HepG2 (cell line): ENCODE results near the gene MFNG. TPM values are rescaled to one million over a fixed set of nuclear protein-coding genes. Genes with fewer than 3 reads are reported as not detected.

Experiments used
- ATF5 ChIP-seq: sonication (generic); formaldehyde crosslinking; IDR thresholded peaks from 2 replicates; pipeline ENCODE4 v1.4.0; 2020; ENCODE audit warnings: mild to moderate bottlenecking, low read depth, missing genetic modification reagents
- CREB1 ChIP-seq, 2 experiments: fragments of 450-650 bp in 1 of 2; IDR thresholded peaks; 2 replicates each; pipeline ENCODE4 v1.6.1; 2016 to 2017; ENCODE audit warnings: control low read depth in 1 of 2, mild to moderate bottlenecking in 1 of 2, missing compliant biosample characterization in 1 of 2, missing genetic modification characterization in 1 of 2
- DMAP1 ChIP-seq: IDR thresholded peaks from 2 replicates; pipeline ENCODE4 v1.6.1; 2016
- NFYC ChIP-seq: IDR thresholded peaks from 2 replicates; pipeline ENCODE4 v1.6.1; 2016; ENCODE audit warnings: missing genetic modification reagents, missing compliant biosample characterization
- SP4 ChIP-seq: sonication (generic); formaldehyde crosslinking; IDR thresholded peaks from 2 replicates; pipeline ENCODE4 v1.8.1; 2023; ENCODE audit warnings: mild to moderate bottlenecking, missing genetic modification reagents
- THAP11 ChIP-seq: IDR thresholded peaks from 2 replicates; pipeline ENCODE4 v1.6.1; 2016; ENCODE audit warnings: missing biosample characterization, missing genetic modification reagents
- THYN1 ChIP-seq: sonication (generic); formaldehyde crosslinking; IDR thresholded peaks from 2 replicates; pipeline ENCODE4 v1.8.1; 2023; ENCODE audit warnings: low read depth, mild to moderate bottlenecking, moderate library complexity, missing genetic modification reagents, borderline replicate concordance
- TOPORS ChIP-seq: sonication (generic); formaldehyde crosslinking; IDR thresholded peaks from 2 replicates; pipeline ENCODE4 v1.8.0; 2023; ENCODE audit warnings: mild to moderate bottlenecking, missing genetic modification reagents
- ZFP37 ChIP-seq: sonication (generic); formaldehyde crosslinking; IDR thresholded peaks from 2 replicates; pipeline ENCODE4 v1.4.0; 2020; ENCODE audit warnings: missing genetic modification reagents, borderline replicate concordance
- ZNF383 ChIP-seq: sonication (generic); formaldehyde crosslinking; IDR thresholded peaks from 2 replicates; pipeline ENCODE4 v1.4.0; 2020; ENCODE audit warnings: missing genetic modification reagents, mild to moderate bottlenecking, borderline replicate concordance
- ZNF619 ChIP-seq: sonication (generic); formaldehyde crosslinking; IDR thresholded peaks from 2 replicates; pipeline ENCODE4 v1.4.0; 2020; ENCODE audit warnings: mild to moderate bottlenecking, missing genetic modification reagents
- ZNF687 ChIP-seq: sonication (generic); formaldehyde crosslinking; IDR thresholded peaks from 2 replicates; pipeline ENCODE4 v1.5.1; 2020; ENCODE audit warnings: mild to moderate bottlenecking, missing genetic modification reagents, moderate library complexity
- ZNF704 ChIP-seq: sonication (generic); formaldehyde crosslinking; IDR thresholded peaks from 2 replicates; pipeline ENCODE4 v1.8.1; 2023; ENCODE audit warnings: mild to moderate bottlenecking, inconsistent platforms, moderate library complexity, missing genetic modification reagents, borderline replicate concordance
- ZNF792 ChIP-seq: IDR thresholded peaks from 2 replicates; pipeline ENCODE4 v1.6.1; 2016
- ZNF891 ChIP-seq: sonication (generic); formaldehyde crosslinking; IDR thresholded peaks from 2 replicates; pipeline ENCODE4 v1.5.0; 2020; ENCODE audit warnings: mild to moderate bottlenecking, missing genetic modification reagents
- ZSCAN12 ChIP-seq: sonication (generic); formaldehyde crosslinking; IDR thresholded peaks from 2 replicates; pipeline ENCODE4 v1.9.0; 2021; ENCODE audit warnings: mild to moderate bottlenecking, missing genetic modification reagents
- ZSCAN29 ChIP-seq: sonication (generic); formaldehyde crosslinking; conservative IDR thresholded peaks from 2 replicates; pipeline ENCODE4 v1.4.0; 2020; ENCODE audit warnings: mild to moderate bottlenecking, missing genetic modification reagents
- polyA plus RNA-seq, 8 experiments: library from polyadenylated mRNA; depleted of rRNA in 3 of 8; stranded (reverse) in 7 of 8; unstranded in 1 of 8; fragments of >200 nt; fragmentation: Illumina TruSeq in 4 of 8; extraction: Trizol in 4 of 8; gene quantifications; 2 replicates each; pipeline versions ENCODE4 v1.2.1 to v1.2.3, GENCODE V29; 2011 to 2016; ENCODE audit warnings: low read depth in 4 of 8, missing spikeins in 1 of 8, mixed read lengths in 1 of 8; ENCODE audit not compliant: insufficient read depth in 1 of 8
- total RNA-seq, 5 experiments: library from RNA; depleted of rRNA; stranded (reverse); fragments of >200 nt; fragmentation: Illumina TruSeq; extraction: Trizol; gene quantifications; 2 replicates each; pipeline ENCODE4 v1.2.3, GENCODE V29; 2016; ENCODE audit warnings: low read depth in 1 of 5
- TF ChIP-seq, protein P1 (sequence below): sonication (generic); formaldehyde crosslinking; IDR thresholded peaks from 2 replicates; pipeline ENCODE4 v1.8.1; 2023; ENCODE audit warnings: missing genetic modification reagents, mild to moderate bottlenecking, borderline replicate concordance
- TF ChIP-seq, protein P2 (sequence below): IDR thresholded peaks from 2 replicates; pipeline ENCODE4 v1.6.1; 2012; ENCODE audit warnings: low read length, improper control_type of control experiment

Gene MFNG
- total and polyA plus RNA-seq, 2 of the 13 experiments (the other 11 are each of a cell fraction or from before 2014, with no cell fraction given), result 1.0 to 11.7 TPM

GRCh38 chr22:37462983-37463382, 23.2 kb downstream of the MFNG start (continued):
- TF ChIP-seq ZNF704 (CRISPR knock-in tag) (no peak), ZSCAN29 (CRISPR knock-in tag) (no peak), CREB1 (IDR thresholded peaks at IDR 0.05) (no peak), CREB1 (CRISPR knock-in tag; IDR thresholded peaks at IDR 0.05) (no peak), DMAP1 (CRISPR knock-in tag) (no peak), THAP11 (CRISPR knock-in tag) (0 out of 2 replicates have a peak, but pooled peaks have one; percentile 19), ZSCAN12 (CRISPR knock-in tag) (no peak), ZNF619 (CRISPR knock-in tag) (no peak), THYN1 (no peak), ZNF383 (no peak), ATF5 (CRISPR knock-in tag) (no peak), SP4 (no peak), ZFP37 (CRISPR knock-in tag) (peak; percentile 72; the same call in 1 of the 2 replicates), ZNF891 (CRISPR knock-in tag) (no peak), ZNF792 (CRISPR knock-in tag) (no peak), ZNF687 (no peak), TOPORS (CRISPR knock-in tag) (no peak), NFYC (no peak)
- TF ChIP-seq, protein P1, sequence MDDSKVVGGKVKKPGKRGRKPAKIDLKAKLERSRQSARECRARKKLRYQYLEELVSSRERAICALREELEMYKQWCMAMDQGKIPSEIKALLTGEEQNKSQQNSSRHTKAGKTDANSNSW (CRISPR knock-in tag), result no peak
- TF ChIP-seq, protein P2, sequence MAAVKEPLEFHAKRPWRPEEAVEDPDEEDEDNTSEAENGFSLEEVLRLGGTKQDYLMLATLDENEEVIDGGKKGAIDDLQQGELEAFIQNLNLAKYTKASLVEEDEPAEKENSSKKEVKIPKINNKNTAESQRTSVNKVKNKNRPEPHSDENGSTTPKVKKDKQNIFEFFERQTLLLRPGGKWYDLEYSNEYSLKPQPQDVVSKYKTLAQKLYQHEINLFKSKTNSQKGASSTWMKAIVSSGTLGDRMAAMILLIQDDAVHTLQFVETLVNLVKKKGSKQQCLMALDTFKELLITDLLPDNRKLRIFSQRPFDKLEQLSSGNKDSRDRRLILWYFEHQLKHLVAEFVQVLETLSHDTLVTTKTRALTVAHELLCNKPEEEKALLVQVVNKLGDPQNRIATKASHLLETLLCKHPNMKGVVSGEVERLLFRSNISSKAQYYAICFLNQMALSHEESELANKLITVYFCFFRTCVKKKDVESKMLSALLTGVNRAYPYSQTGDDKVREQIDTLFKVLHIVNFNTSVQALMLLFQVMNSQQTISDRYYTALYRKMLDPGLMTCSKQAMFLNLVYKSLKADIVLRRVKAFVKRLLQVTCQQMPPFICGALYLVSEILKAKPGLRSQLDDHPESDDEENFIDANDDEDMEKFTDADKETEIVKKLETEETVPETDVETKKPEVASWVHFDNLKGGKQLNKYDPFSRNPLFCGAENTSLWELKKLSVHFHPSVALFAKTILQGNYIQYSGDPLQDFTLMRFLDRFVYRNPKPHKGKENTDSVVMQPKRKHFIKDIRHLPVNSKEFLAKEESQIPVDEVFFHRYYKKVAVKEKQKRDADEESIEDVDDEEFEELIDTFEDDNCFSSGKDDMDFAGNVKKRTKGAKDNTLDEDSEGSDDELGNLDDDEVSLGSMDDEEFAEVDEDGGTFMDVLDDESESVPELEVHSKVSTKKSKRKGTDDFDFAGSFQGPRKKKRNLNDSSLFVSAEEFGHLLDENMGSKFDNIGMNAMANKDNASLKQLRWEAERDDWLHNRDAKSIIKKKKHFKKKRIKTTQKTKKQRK, result no peak
